GM12801 (cell line): ENCODE data around the gene FNDC3A.

Experiments used
- TF ChIP-seq, protein P1 (sequence below): IDR thresholded peaks from one replicate; pipeline ENCODE4 v1.5.1; 2011; ENCODE audit warnings: control low read depth; ENCODE audit not compliant: insufficient read length; ENCODE audit errors: extremely low read depth

The FNDC3A gene

DNA sequence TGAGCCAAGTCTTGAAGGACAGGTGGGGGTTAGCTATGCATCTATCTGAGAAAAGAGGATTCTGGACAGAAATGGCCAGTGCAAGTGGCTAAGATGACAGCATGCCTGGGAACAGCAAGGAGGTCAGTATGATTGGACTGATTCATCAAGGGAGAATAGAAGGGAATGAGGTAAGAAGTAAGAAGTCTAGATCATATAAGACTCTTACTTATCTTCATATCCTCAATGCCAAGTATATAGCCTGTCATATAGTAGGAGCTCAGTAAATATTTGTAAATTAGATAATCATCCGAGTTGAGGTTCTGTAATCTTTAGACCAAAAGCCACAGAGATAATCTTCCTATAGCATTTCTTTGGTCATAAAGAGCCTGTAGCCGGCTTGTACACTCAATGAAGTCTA is 141.2 kb downstream of the FNDC3A start:
- TF ChIP-seq, protein P1, sequence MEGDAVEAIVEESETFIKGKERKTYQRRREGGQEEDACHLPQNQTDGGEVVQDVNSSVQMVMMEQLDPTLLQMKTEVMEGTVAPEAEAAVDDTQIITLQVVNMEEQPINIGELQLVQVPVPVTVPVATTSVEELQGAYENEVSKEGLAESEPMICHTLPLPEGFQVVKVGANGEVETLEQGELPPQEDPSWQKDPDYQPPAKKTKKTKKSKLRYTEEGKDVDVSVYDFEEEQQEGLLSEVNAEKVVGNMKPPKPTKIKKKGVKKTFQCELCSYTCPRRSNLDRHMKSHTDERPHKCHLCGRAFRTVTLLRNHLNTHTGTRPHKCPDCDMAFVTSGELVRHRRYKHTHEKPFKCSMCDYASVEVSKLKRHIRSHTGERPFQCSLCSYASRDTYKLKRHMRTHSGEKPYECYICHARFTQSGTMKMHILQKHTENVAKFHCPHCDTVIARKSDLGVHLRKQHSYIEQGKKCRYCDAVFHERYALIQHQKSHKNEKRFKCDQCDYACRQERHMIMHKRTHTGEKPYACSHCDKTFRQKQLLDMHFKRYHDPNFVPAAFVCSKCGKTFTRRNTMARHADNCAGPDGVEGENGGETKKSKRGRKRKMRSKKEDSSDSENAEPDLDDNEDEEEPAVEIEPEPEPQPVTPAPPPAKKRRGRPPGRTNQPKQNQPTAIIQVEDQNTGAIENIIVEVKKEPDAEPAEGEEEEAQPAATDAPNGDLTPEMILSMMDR = no peak

DNA sequence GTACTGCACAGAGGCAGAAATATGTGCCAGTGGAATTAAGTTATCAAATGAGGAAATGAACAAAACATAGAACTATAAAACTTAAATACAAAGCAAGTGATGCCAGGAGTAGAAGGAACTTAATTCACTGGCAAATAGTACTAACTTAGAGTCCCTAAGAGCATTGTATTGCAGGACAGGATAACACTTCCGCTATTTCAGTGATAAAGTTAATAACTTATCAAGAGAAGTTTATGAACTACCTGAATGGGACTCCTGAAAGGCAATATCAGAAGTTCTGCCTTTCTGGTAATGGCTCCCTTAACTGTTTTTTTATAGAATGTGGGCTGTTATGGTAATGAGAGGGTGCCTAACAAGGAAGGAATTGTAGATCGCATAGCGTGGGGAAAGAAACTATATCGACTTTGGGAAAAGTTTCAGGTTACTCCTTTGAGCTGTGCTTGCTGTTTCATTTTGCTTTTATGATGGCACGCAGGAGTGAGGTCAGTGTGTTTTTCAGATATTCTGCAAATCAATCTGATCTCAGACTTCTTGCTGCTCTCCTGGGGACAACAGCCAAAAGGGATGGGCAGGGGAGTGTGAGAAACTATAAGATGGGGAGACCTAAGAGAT is 149.1 kb downstream of the FNDC3A start:
- TF ChIP-seq, protein P1 = no peak

DNA sequence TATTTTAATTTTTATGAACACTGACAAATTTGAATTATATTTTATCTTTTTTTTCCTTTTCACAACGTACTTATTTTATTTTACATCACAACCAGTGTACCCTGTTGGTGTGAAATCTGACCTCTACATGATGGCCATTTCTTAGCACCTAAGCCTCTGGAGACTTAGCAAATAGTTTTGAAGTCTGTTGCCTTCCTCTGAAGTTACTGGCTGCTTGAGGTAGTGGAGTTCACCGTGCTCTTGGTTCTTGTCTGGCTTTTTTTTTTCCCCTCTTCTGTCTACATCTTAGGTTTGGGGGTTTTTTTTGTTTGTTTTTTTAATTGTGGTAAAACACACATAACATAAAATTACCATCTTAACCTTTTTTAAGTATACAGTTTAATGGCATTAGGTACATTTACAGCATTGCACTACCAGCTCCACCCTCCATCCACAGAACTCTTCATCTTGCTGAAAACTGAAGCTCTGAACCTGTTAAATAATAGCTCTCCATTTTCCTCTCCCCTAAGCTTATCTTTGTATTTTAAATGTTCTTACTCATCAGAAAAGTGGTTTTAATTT is 150.3 kb downstream of the FNDC3A start:
- TF ChIP-seq, protein P1 = no peak

DNA sequence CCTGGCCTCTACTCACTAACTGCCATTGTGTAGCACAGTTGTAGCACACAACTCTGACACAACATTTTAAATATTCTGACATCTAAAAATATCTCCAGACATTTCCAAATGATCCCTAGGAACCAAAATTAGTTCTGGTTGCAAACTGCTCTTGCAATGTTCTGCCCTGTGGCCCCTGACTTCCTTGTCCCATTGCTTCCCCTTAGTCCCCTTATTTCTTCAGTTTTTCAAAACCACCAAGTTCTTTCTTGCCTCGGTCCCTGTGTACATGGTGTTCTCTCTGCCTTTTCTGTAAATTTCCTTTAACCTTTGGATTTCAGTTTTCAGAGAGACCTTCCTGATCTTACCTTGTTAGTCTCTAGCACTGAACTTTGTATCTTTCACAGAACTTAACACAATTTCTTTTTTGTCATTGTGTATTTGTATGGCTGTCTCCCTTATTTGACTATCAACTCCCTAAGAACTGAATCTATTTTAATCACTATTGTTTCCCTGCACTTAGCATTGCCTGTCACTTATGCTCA is 156.8 kb downstream of the FNDC3A start:
- TF ChIP-seq, protein P1 = no peak

DNA sequence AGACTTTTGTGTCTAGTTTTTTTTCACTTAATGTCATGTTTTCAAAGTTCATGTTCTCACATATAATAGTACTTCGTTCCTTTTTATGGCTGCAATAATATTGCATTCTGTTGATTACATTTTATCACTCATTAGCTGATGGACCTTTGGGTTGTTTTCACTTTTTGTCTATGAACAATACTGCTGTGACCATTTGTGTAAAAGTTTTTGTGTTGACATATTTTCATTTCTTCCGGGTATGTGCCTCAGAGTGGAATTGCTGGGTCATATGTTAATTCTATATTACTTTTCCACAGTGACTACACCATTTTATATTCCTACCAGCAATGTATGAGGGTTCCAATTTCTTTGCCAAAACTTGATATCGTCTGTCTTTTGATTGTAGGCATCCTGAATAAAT is 158.6 kb downstream of the FNDC3A start:
- TF ChIP-seq, protein P1 = no peak

DNA sequence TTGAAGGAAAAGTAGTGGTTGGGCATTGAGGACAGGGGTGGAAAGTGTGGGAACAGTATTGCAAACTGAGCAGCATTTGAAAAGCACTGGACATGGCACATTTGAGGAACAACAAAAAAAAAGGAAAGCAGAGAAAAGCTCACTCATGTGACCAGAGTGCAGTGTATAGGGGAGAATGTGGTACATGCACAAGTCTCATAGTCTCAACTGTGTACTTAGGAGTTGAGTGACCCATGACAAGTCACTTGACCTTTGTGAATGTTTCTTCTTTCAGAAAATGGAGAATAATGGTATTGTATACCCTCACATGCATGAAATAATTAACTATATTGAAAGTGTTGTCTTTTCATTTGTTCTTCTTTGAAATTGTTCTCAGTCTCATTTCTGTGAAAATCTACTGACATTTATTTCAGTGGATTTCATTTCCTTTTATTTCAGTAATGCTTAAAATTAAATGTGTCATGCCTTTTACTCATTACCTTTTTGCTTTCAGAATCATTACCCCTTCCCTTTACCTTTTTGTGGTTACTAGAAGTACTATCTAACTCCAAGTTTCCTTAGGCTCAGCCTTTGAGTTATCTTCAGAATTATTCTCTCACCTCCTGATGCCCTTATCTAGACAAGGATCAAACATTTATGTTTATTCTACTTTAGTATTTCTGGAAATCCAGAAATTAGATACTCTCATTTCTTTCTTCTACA is 165.3 kb downstream of the FNDC3A start:
- TF ChIP-seq, protein P1 = no peak

DNA sequence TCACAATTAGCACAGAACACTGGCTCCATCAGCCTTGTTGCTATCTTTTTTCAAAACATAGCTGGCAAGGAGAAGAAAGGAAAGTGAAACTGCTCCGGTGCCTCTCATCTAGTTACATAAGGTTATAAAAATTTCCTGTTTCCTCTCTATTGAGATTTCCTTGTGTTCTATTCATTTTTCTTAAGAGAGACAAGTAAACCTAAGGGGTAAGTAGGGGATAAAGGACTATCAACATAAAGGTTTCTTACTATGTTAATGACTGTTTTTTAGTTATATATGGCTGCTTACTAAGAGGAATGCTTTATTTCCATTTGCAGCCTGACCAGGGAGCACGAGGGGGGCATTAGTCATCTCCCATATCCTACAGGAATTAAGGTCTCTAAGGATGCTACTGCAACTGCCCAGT is 171.2 kb downstream of the FNDC3A start:
- TF ChIP-seq, protein P1 = no peak
